VCaP (cell line): Measurements from ENCODE around the gene CAMK2B.

ENCODE experiments used
- H3K27ac ChIP-seq: fragments of 450-650 bp; 2 replicates; pipeline ENCODE4 v1.5.1; 2017
- CTCF ChIP-seq: fragments of 450-650 bp; conservative IDR thresholded peaks from 2 replicates; pipeline ENCODE4 v1.5.1; 2017; ENCODE audit warnings: mild to moderate bottlenecking, moderate library complexity

The CAMK2B gene

GRCh38 chr7:44284881-44285541 lies 40.4 kb downstream of the CAMK2B start:
- no peak overlapping the region; the same call in 1 of the 2 replicates for H3K27ac ChIP-seq

GRCh38 chr7:44284216-44284615 lies 41.2 kb downstream of the CAMK2B start:
- no peak for TF ChIP-seq CTCF
- no peak overlapping the region for H3K27ac ChIP-seq

More at GRCh38 chr7:44284881-44285541, 40.4 kb downstream of the CAMK2B start:
- TF ChIP-seq CTCF, result no peak

- TF ChIP-seq CTCF, result no peak
- H3K27ac ChIP-seq, result no peak overlapping the region
Measured at GRCh38 chr7:44283381-44284211, 41.8 kb downstream of the CAMK2B start.

GRCh38 chr7:44282601-44283171 lies 42.7 kb downstream of the CAMK2B start:
- TF ChIP-seq CTCF, result no peak
- H3K27ac ChIP-seq, result no peak overlapping the region

GRCh38 chr7:44281811-44282600 lies 43.4 kb downstream of the CAMK2B start:
- no peak overlapping the region for H3K27ac ChIP-seq
- no peak for TF ChIP-seq CTCF

GRCh38 chr7:44280993-44281721 lies 44.2 kb downstream of the CAMK2B start:
- H3K27ac ChIP-seq, result no peak overlapping the region
- TF ChIP-seq CTCF, result no peak
